Left colon (tissue), 2 donors: ENCODE data around the gene ACOT8. TPM values are rescaled to one million over a fixed set of nuclear protein-coding genes. Genes with fewer than 3 reads are reported as not detected.
"Not testable (repeated sequence)": the region's sequence is repeated elsewhere in the genome, so short reads cannot be mapped to it uniquely, and the experiment has no call there.

ENCODE experiments used
- ATAC-seq: fragments of 200-7000 bp; cut with Tn5 transposase; one replicate; pipeline ENCODE4 v1.9.1; 2020; ENCODE audit warnings: mild to moderate bottlenecking, moderate library complexity
- DNase-seq, 2 donors: peaks; one replicate each; pipeline ENCODE4 v3.0.0-alpha.2; 2020
- intact Hi-C, 2 donors: fragments of 100-400 bp; cut with DNase I in 1 of 2; cut with micrococcal nuclease in 1 of 2; formaldehyde crosslinking; loops; one replicate each; pipeline versions ENCODE4 v1.11.2 to v1.14.0; 2022; cut with DNase I, micrococcal nuclease
- total RNA-seq, 2 donors: library from RNA; stranded (reverse); fragmentation: NEBNext Ultra II Directional; extraction: Animal tissue kit (Norgen Biotek cat#: 25700); gene quantifications; one replicate each; pipeline ENCODE4 v1.2.1, GENCODE V29; 2021
- donor health status: DM: no; HTN: no; CAD: no.
- donor health status: DM: yes; HTN: yes; CAD: no.

Gene ACOT8
- total RNA-seq, 2 donors from 2014 or later: 46.5 to 47.9 TPM

DNA sequence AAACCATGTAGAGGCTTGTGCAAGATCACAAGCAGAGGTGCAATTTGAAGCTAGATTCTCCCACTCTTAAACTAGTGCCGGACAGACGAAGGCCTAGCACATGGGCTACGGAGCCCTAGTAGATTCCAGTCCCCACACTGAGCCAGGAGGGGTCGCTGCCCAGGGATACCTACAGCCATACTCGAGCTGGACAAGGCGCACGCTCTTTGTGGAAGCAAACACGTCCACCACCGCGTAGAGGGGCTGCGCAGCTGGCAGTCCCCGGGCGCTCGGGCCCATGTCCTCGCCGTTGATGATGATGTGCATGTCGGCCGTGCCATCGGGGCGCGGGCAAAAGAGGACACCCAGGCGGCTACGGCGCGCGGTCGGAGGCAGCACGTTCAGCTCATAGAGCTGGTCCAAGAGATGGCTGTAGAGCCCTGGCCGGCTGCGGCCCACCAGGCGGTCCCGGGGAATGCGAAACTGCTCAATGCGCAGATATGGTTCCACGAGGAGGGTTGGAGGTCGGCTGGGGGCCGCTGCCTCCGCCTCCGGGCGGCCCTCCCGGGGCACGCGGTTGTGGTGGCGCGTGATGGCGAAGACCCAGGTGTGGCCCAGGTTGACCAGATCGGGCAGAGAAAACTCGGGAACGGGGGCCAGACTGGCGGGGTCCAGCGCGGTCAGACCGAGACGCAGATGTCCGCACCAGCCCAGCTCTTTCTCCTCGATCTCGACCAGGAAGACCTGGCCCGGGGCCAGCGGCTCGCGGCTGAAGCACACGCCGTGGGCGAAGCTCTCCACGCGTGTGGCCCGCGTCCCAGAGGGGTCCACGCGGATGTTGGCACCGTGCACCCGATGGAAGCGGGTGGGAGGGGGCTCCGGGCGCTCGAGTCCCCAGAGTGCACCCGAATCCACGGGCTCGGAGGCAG lies 33.1 kb upstream of the ACOT8 start:
- ATAC-seq (peak; percentile 63), DNase-seq (peak; percentile 86 to 90)
- intact Hi-C loops: no loop called here

DNA sequence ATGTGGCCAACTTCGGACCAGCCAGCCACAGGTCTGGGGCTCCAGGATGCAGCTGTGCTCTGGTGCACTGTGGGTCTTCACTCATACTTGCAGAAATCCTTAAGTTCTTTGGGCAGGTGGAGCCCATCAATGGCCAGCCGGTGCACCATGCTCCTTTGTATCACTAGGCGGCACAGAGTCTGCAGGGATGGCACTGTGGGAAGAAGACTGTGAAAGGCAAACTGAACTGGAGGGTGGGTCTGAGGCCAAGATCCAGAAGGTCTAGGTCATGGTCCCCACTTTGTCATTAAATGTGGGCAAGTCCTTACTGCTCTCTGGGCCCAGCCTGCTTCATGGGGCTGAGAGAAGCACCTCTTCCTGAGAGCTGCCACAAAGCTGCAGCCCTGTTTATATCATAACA lies 31.5 kb upstream of the ACOT8 start:
- intact Hi-C loops: no loop called here
- no peak for DNase-seq
- no peak for ATAC-seq

DNA sequence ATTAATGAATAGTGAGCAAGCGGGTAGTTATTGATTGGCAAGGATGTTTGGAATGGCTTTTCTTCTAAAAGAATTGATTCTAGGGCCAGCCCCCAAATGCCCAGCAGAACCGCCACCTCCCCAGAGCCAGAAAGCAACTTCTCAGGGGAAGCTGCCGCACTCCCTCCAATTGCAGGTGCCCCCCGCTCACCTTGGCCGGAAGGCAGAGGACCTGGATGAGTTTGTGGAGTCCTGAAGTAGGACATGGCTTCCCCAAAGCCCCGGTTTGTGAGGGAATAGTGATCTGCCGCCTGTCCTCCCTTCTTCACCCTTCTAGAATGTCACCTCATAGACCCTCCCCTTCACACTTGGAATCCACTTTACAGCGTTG lies 30.1 kb upstream of the ACOT8 start, which contains the start of gene SPATA25:
TSS of gene SPATA25 (minus strand) at position 277 of the 370 bp plus-strand sequence. CDS start at position 245, 32 bp downstream.
- intact Hi-C loops: no loop called here
- ATAC-seq: no peak
- DNase-seq: no peak

DNA sequence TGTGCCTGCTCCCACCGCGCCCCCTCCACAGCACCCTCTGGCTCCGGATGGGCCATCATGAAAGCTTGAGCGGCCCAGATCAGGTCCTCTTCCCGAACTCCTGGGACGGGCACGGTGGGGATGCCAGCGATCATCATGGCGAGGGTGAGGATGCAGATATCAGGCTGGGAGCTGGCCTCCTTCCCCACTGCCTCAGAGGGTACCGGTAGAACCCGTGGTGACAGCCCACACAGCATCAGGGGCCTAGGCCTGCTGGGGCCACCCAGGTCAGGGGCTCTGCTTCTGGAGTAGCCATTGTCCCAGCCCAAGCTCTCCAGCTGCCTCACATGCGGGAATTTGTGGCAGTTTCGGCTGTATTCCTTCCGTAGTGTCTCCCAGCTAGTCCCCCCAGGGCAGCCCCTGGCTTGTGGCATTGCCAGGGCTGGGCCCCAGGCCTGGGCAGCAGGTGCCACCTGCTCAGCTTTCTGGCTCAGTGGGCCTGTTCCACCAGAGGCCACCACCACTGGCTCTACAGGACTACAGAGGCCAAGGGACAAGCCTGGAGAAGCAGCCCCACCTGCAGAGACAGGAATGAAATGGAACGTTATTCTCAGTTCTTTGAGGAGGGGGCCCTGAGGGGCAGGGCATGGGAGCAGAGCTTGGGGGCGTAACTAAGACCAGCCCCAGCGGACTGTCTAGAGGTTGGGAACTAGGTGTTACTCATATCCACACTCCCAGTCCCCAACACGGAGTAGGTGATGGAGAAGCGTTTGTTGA lies 29.6 kb upstream of the ACOT8 start:
- ATAC-seq: no peak
- no peak for DNase-seq
- intact Hi-C loops: no loop called here

DNA sequence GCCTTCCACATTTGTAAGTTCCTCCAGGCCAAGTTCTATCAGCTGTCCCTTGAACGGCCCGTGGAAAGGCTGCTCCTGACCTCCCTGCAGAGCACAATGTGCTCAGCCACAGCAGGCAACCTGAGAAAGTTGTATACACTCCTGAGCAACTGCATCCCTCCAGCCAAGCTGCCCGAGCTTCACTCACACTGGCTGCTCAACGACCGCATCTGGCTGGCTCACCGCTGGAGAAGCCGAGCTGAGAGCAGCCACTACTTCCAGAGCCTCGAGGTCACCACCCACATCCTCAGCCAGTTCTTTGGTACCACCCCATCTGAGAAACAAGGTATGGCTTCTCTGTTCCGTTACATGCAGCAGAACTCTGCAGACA lies 25.9 kb upstream of the ACOT8 start:
- intact Hi-C loops: no loop called here
- no peak for ATAC-seq
- DNase-seq: no peak

DNA sequence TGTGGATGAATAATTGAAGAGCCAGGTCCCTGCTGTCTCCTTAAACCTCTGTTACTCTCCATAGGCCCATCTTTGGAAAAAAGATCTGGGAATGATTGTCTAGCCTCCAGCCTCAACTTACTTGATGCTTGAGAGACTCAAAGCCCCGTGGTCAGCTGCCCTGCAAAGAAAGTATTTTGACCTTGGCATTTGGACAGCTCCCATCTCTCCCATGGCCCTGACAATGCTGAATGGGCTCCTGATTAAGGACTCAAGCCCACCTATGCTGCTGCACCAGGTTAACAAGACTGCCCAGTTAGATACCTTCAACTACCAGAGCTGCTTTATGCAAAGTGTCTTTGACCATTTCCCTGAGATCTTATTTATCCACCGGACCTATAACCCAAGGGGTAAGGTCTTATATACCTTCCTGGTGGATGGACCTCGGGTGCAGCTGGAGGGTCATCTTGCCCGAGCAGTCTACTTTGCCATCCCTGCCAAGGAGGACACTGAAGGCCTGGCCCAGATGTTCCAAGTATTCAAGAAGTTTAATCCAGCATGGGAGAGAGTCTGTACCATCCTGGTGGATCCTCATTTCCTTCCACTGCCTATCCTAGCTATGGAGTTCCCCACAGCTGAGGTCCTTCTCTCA lies 25.4 kb upstream of the ACOT8 start:
- no peak for DNase-seq
- intact Hi-C loops: no loop called here
- no peak for ATAC-seq

DNA sequence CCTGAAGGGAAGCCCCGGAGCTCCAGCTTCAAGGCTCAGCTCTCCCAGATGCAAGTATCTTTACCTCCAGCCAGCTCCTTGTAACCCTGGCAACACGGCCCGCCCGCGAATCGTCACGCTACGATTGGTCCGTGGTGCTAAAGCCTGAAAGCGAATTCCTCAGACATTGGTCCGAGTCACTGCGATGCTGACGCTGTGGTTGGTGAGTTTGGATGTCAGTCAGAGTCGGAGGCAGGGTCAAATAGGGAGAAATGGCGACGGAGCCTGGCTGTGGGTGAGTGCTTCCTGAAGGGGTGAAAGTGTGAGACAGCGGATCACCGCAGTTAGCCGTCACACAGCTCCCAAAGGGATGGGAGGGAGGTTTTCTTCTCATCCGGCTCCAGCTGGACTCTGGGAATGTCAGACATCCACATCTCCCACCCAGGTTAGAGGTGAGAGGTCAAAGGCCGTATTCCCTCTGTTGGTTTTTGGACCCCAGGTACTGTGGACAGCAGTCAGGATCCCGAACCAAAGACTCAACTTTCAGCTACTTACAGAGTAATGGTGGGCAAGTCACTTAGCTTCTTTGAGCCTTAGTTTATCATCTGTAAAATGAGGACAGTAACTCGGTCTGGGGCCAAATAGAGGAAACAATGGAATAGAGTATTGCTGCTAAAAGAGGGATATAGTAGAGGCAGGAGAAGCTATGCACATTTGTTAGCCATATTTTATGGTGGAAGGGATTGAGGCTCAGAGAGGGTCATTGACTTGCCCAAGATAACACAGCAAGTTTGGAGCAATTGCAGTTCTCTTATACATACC lies 24.0 kb upstream of the ACOT8 start, which contains the start of gene ZSWIM1:
TSS of gene ZSWIM1 (plus strand) at position 240 of the 801 bp plus-strand sequence. CDS start 1,366 bp downstream, outside the sequence.
- DNase-seq (peak; percentile 99), ATAC-seq (peak; percentile 98)
- intact Hi-C loops: no loop called here

DNA sequence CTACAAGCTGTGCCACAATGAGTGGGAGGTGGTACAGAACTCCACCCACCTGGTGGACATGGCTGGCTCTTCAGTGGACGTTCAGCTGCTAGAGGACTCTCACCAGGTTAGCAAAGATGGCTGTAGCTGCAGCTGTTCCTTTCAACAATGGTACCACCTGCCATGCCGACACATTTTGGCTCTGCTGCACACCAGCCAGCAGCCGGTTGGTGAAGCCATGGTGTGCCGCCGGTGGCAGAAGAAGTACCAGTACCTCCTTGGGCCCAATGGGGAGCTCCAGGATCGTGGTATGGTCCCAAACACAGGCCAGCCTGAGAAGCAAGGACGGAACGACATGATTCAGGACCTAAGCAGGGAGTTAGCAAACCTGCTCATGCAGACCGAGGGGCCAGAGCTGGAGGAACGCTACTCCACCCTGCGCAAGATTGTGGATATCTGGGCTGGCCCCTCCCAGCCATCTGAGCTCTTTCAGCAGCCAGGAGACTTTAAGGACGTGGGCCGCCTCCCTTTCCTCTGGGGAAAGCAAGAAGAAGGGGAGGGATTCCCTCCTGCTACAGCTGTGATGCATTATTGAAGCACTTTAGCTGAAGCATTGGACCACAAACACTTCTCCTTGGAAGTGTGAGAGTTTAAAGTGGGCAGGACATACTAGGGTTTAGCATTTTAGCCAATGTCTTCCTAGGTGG lies 21.0 kb upstream of the ACOT8 start:
- ATAC-seq (no peak), DNase-seq (no peak)
- intact Hi-C loops: no loop called here

DNA sequence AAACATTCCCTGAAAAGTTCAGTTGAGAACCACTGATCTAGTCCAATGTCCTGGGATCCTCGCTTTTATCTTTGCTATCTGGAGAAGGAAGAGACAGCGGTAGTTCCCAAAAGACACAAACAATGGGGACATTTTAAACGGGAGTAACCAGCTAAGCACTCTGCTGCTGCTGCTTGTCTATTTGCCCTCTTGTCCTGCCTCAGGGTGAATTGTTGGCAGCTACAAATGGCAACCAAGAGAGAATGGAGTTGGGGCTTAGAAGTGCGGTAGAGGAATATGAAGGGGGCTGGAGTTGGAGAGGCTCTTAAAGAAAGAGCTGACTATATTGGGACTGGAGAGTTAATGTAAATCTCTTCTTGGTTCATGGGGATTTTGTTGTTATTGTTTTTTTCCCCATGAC lies 17.4 kb upstream of the ACOT8 start:
- intact Hi-C loops: no loop called here
- DNase-seq (no peak), ATAC-seq (no peak)

DNA sequence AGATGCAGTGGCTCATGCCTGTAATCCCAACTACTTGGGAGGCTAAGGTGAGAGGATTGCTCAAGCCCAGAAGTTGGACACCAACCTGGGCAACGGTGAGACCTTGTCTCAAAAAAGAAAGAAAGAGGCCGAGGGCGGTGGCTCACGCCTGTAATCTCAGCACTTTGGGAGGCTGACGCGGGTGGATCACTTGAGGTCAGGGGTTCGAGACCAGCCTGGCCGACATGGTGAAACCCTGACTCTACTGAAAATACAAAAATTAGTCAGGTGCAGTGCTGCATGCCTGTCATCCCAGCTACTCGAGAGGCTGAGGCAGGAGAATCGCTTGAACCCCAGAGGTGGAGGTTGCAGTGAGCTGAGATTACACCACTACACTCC lies 16.9 kb upstream of the ACOT8 start:
- ATAC-seq, intact Hi-C loops, DNase-seq: not testable (repeated sequence)

DNA sequence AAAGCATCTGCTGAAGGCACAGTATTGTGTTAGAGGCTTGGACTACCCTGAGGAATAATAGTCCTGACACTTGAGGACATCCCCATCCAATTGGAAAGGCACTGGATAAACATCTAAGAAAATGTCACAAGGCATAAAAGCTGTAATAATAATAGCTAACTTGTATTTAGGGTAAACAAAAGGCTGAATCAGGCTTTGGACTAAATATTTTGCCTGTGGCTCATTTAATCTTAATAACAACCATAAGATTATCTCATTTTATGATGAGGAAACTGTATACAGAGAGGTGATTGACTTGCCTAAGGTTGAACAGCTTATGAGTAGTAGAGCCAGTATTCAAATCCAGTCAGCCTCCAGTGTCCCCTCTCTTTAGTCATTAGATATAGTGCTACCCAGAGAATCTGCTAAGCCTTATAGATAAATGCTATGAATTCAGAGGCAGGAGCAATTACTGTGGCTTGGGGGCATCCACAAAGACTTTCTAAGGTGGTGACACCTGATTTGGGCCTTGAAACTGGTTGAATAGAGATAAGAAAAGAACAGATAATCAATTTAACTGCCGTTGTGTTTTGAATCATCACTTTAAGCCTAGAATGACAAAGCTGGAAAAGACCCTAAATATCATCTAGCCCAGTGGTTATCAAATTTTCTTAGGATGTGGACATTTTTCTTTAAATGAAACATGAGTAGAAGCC lies 16.4 kb upstream of the ACOT8 start:
- no peak for ATAC-seq
- no peak for DNase-seq
- intact Hi-C loops: no loop called here

DNA sequence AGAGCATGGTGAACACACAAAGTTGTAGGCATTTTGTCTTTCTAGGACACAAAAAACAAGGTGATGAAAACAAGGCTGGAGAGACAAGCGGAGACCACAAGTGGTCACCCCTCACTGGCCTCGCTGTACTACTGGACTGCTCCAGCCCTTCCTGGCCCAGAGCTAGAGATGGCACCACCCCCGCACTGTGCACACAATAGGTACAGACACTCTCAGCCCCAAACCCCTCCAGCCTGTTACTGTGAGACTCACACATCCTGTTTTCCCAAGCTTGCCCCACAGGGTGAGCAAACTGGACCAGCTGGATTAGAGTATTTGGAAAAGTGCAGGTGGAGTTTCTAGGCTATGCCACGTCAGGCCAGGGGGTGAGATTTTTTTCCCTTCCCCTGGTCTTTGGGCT lies 15.4 kb upstream of the ACOT8 start:
- DNase-seq: no peak
- ATAC-seq: no peak
- intact Hi-C loops: no loop called here

DNA sequence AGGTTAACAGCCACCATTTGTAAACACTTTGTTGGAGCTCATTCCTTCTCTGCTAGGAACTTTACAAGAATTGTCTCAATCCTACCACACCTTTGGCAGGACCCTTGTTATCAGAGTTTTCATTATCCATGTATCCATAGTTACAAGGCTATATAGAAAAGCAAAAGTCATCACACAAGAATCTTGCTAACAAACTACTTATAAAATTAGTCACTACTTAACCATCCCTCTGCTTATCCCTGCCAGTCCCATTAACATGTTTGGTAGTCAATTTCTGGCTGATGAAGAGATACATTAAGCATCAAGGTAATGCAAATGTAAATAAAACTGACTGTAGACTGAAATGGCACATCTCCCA lies 10.6 kb upstream of the ACOT8 start:
- intact Hi-C loops: no loop called here
- peak; percentile 44 for ATAC-seq
- no peak for DNase-seq

DNA sequence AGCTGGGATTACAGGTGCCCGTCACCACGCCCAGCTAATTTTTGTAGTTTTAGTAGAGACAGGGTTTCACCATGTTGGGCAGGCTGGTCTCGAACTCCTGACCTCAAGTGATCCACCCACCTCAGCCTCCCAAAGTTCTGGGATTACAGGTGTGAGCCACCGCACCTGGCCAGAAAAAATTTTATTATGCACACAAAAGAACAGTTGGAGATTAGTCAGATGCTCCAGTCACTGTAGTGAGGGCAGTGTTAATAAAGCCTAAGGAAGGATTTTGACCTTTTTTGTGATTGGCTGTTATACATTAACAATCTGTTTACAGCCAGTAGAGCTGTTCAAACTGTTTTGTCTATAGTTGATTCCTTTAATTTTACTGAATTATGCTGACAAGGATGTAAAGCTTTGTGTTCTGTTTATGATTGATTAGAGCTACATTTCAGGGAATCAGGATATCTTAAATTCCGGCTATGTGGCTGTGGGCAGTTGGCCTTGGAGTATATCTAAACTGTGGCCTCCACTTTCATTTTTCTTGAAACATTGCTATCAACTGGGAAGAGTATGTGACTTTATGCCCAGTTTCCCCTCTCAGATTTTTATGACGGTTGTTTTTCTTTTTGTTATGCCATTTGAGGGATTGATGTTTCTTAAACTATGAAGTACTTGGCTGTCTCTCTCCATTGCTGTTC lies 10.1 kb upstream of the ACOT8 start:
- intact Hi-C loops: no loop called here
- DNase-seq (no peak), ATAC-seq (peak; percentile 80)

DNA sequence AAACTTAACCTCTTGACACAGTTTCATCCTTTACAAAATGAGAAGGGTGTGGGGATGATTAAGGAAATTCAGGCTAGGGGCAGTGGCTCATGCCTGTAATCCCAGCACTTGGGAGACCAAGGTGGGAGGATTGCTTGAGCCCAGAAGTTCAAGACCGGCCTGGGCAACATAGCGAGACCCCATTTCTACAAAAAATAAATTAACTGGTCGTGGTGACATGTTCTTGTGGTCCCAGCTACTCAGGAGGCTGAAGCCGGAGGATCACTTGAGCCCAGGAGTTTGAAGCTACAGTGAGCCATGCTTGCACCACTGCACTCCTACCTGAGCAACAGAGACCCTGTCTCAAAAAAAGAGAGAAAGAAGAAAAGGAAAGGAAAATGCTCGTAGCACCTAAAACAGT lies 9.3 kb upstream of the ACOT8 start:
- intact Hi-C loops: no loop called here
- no peak for DNase-seq
- ATAC-seq: no peak

DNA sequence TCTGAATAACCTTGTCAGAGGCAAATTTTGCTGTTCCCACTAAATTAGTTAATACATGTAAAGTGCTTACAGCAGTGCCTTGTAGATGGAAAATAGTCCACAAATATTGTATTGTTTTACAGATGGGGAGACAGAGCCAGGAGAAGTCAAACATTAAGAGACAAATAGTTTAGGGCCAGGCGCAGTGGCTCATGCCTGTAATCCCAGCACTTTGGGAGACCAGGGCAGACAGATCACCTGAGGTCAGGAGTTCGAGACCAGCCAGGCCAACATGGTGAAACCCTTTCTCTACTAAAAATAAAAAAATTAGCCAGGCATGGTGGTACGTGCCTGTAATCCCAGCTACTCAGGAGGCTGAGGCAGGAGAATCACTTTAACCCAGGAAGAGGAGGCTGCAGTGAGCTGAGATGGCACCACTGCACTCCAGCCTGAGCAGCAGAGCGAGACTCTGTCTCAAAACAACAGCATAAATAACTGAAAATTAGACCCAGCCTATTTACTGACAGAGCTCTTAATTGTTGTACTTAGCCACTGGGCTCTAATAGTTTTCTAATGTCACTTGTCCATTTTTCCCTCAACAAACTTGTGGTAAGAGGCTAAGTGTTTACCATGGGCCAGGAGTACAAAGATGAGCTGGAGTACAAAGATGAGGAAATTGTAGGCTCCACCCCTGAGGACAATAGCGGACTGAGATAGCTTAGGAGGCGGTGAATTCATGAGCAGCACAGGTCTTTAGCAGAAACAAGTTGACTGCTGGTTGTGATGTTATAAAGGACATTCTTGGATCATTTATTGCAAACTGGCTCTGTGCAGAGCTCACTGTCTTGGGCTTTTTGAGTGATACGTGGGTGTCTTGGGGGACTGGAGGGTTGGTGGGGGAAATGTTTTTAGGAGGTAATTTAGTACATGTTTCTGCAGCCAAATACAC lies 6.6 kb upstream of the ACOT8 start:
- no peak for DNase-seq
- intact Hi-C loops: no loop called here
- peak; percentile 66 for ATAC-seq
